ENCODE measurements around the gene APC2. TPM values are rescaled to one million over a fixed set of nuclear protein-coding genes. Genes with fewer than 3 reads are reported as not detected.
A peak's percentile ranks its signal among the peaks of the same experiment; 100 is the strongest.

APC2 gene
- total RNA-seq, 1 donor from 2014 or later = 0.22 TPM

GRCh38 chr19:1446713-1447481, 3.0 kb upstream of the APC2 start:
- H3K27me3 ChIP-seq (ENCODE audit: low read depth) = peaks cover 68% of the 10 kb centered on the region
- H3K27ac ChIP-seq (replicated peaks) = no peak overlapping the region
- DNase-seq = no peak
- intact Hi-C loops (cut with micrococcal nuclease) = no loop called here
- H3K4me3 ChIP-seq = peak overlapping the region; percentile 63
- peaks cover 11% of the 10 kb centered on the region for H3K36me3 ChIP-seq
- H3K4me1 ChIP-seq = peaks cover 32% of the 10 kb centered on the region
- no peaks in the 10 kb centered on the region for H3K9me3 ChIP-seq (replicated peaks)
- TF ChIP-seq, protein P1, sequence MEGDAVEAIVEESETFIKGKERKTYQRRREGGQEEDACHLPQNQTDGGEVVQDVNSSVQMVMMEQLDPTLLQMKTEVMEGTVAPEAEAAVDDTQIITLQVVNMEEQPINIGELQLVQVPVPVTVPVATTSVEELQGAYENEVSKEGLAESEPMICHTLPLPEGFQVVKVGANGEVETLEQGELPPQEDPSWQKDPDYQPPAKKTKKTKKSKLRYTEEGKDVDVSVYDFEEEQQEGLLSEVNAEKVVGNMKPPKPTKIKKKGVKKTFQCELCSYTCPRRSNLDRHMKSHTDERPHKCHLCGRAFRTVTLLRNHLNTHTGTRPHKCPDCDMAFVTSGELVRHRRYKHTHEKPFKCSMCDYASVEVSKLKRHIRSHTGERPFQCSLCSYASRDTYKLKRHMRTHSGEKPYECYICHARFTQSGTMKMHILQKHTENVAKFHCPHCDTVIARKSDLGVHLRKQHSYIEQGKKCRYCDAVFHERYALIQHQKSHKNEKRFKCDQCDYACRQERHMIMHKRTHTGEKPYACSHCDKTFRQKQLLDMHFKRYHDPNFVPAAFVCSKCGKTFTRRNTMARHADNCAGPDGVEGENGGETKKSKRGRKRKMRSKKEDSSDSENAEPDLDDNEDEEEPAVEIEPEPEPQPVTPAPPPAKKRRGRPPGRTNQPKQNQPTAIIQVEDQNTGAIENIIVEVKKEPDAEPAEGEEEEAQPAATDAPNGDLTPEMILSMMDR (IDR thresholded peaks at IDR 0.05; ENCODE audit: borderline replicate concordance) = no peak

GRCh38 chr19:1447504-1447903, 2.4 kb upstream of the APC2 start:
- no peak for DNase-seq
- intact Hi-C loops (cut with micrococcal nuclease) = no loop called here
- TF ChIP-seq, protein P1 (IDR thresholded peaks at IDR 0.05; ENCODE audit: borderline replicate concordance) = no peak
- no peak overlapping the region for H3K4me3 ChIP-seq
- H3K4me1 ChIP-seq = peaks cover 34% of the 10 kb centered on the region
- no peaks in the 10 kb centered on the region for H3K9me3 ChIP-seq (replicated peaks)
- no peak overlapping the region for H3K27ac ChIP-seq (replicated peaks)
- H3K27me3 ChIP-seq (ENCODE audit: low read depth) = peaks cover 74% of the 10 kb centered on the region
- H3K36me3 ChIP-seq = peaks cover 5% of the 10 kb centered on the region

- no peak for DNase-seq
- no peak overlapping the region for H3K27ac ChIP-seq (replicated peaks)
- peaks cover 78% of the 10 kb centered on the region for H3K27me3 ChIP-seq (ENCODE audit: low read depth)
- H3K36me3 ChIP-seq = peaks cover under 1% of the 10 kb centered on the region
- intact Hi-C loops (cut with micrococcal nuclease) = no loop called here
- H3K9me3 ChIP-seq (replicated peaks) = no peaks in the 10 kb centered on the region
- TF ChIP-seq, protein P1 (IDR thresholded peaks at IDR 0.05; ENCODE audit: borderline replicate concordance) = no peak
- H3K4me1 ChIP-seq = peaks cover 39% of the 10 kb centered on the region
- no peak overlapping the region for H3K4me3 ChIP-seq
These were observed 2.0 kb upstream of the APC2 start for GRCh38 chr19:1447944-1448343.

GRCh38 chr19:1450735-1451731, 1.1 kb downstream of the APC2 start:
- Histone ChIP-seq H3K27me3 (ENCODE audit: low read depth) (peaks cover 100% of the 10 kb centered on the region), H3K27ac (replicated peaks) (no peak overlapping the region), H3K36me3 (no peaks in the 10 kb centered on the region), H3K9me3 (replicated peaks) (no peaks in the 10 kb centered on the region), H3K4me3 (no peak overlapping the region), H3K4me1 (peaks cover 48% of the 10 kb centered on the region)
- TF ChIP-seq, protein P1 (IDR thresholded peaks at IDR 0.05; ENCODE audit: borderline replicate concordance) = no peak
- intact Hi-C loops (cut with micrococcal nuclease) = no loop called here
- DNase-seq = no peak

DNA sequence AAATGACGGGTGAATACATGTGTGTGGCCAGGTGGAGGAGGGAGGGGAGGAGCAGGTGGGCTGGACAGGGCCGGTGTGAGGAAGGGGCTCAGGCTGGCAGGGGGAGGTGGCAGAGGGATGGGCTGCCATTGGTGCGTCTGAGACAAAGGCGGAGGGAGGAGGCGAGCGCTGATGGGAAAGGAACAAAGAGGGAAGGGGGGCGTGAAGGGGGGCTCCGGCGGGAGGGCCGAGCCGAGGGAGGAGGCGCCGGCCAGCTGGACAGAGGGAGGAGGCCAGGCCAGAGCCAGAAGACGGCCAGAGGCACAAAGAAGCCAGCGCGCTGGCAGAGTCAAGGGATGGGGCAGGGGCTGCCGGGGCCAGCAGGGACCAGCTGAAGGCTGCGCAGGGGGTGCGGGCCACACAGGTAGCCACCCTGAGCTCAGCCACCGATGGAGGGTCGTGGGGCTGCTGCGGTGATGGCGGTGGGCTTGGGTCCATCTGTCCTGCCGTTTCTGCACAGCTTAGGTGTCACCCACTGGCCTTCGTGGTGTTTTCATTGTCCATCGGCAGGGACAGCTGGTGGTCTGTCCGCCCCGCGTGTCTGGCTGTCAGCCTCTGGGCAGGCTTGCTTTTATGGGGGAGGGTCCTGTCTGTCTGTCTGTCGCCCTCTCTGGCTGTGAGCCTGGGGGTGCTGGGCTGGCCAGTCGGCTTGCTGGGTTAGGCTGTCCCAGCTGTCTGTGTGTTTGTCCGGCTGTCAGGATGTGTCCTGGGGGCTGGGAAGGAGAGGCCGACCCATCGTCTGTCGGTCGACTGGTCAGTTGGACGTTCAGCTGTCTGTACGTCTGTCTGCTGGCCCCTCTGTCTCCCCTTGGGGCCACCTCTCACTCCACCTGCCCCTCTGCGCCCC, 2.2 kb downstream of the APC2 start:
- H3K9me3 ChIP-seq (replicated peaks) = no peaks in the 10 kb centered on the region
- intact Hi-C loops (cut with micrococcal nuclease) = no loop called here

More for the DNA sequence above, 2.2 kb downstream of the APC2 start:
- Histone ChIP-seq H3K4me3 (no peak overlapping the region), H3K27me3 (ENCODE audit: low read depth) (peaks cover 100% of the 10 kb centered on the region), H3K27ac (replicated peaks) (no peak overlapping the region), H3K4me1 (peaks cover 48% of the 10 kb centered on the region), H3K36me3 (no peaks in the 10 kb centered on the region)
- DNase-seq = no peak
- TF ChIP-seq, protein P1 (IDR thresholded peaks at IDR 0.05; ENCODE audit: borderline replicate concordance) = no peak

Measured in left ventricle myocardium inferior (tissue), 1 donor.